Measurements from ENCODE around the gene TSPAN12.

Gene TSPAN12

DNA sequence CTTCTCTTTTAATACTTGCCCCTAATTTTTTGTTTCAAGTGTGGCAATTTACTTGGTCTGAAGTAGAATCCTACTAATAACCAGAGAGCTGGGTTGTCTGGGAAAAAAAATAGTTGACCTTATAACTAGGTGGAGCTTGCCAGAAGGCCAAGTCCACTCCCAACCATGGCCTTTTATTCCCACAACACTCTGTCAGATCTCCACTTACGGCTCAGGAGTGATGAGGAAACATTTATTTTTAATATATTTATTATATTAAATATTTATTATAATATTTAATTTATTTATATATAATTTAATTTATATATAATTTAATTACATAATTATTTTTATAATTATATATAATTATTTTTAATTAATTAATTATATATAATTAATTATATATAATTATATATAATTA lies 58.8 kb downstream of the TSPAN12 start:
- TF ChIP-seq, protein P1, sequence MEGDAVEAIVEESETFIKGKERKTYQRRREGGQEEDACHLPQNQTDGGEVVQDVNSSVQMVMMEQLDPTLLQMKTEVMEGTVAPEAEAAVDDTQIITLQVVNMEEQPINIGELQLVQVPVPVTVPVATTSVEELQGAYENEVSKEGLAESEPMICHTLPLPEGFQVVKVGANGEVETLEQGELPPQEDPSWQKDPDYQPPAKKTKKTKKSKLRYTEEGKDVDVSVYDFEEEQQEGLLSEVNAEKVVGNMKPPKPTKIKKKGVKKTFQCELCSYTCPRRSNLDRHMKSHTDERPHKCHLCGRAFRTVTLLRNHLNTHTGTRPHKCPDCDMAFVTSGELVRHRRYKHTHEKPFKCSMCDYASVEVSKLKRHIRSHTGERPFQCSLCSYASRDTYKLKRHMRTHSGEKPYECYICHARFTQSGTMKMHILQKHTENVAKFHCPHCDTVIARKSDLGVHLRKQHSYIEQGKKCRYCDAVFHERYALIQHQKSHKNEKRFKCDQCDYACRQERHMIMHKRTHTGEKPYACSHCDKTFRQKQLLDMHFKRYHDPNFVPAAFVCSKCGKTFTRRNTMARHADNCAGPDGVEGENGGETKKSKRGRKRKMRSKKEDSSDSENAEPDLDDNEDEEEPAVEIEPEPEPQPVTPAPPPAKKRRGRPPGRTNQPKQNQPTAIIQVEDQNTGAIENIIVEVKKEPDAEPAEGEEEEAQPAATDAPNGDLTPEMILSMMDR (IDR thresholded peaks at IDR 0.05): no peak

DNA sequence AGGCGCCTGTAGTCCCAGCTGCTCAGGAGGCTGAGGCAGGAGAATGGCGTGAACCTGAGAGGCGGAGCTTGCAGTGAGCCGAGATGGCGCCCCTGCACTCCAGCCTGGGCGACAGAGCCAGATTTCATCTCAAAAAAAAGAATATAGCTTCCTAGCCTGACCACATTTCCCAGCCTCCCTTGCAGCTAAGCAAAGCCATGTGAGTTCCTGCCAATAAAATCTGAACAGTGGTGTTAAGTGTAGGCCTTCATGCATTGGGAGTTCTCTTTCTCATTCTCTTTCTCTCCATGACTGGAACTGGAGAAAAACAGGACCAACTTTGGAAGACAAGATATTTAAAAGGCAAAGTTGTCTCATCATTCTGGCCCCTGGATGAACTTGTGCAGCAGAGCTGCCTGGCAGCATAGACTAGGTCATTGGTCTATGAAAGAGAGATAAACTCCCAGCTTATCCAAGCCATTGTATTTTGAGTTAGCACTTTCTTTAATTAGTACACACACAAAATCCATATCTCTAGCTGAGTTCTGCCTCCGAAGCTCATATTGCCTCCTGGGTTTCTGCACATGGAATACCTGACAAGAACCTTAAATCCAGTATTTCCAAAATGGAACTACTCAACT lies 60.8 kb downstream of the TSPAN12 start:
- TF ChIP-seq, protein P1 (IDR thresholded peaks at IDR 0.05): no peak

DNA sequence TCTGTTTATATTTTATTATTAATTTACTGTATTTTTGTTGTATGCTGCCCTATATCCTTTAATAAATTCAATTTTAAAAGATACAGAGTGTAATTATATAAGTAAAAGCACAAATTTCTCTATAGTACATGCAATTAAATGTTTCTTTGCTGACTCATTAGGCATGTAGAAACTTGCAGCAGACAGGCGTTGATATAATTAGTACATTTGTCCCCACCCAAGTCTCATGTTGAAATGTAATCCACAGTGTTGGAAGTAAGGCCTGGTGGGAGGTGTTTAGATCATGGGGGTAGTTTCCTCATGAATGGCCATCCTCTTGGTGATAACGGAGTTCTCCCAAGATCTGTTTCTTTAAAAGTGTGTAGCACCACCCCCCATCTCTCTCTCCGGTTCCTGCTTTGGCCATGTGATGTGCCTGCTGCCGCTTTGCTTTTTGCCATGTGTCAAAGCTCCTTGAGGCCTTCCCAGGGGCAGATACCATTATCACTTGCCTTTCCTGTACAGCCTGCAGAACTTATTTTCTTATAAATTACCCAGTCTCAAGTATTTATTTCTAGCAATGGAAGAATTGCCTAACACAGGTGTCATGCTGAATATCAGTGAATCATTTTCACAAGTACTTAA lies 63.7 kb downstream of the TSPAN12 start:
- TF ChIP-seq, protein P1 (IDR thresholded peaks at IDR 0.05): no peak

DNA sequence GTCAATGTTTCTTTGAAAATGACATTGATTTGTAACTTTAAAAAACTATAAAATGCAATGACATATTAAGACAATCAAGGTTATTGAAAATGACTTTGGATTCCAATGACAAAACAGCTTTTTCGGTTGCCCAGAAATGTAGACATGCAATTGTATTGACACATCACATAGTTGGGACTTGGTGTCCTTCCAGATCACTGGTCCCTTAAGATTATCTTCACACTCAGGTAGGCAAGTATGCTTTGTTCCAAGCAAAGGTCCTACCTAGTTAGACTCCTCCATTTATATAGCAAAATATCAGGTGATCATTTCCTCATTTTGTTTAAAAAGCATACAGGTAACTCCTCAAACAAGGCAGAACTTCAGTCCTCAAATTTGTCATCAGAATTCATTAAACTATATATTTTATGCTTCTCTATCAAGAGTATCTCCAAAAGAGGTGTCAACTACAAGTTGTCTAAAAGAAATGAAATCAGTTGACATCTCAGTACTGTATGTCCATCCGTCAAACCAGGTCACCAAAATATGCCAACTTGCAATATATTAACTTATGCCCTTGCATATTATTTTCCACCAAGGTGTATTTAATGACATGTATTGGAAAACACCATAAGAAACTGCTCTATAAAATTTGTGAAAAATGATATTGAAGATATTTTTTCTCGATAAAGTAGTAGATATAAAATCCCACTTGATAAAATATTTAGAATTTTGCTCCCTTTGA lies 64.6 kb downstream of the TSPAN12 start:
- TF ChIP-seq, protein P1 (IDR thresholded peaks at IDR 0.05): no peak

DNA sequence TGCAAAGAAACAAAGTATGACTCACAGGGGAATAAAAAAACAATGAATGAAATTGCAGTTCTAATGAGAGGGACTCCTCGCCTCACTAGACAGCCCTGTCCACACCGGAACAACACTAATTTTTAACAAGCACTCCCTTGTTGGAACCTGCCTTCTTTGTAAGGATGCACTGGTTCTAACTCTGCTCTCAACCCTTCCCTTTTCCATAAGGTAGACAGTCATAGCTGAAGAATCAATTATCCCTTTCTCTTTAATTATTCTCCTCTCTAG lies 65.1 kb downstream of the TSPAN12 start:
- TF ChIP-seq, protein P1 (IDR thresholded peaks at IDR 0.05): no peak

DNA sequence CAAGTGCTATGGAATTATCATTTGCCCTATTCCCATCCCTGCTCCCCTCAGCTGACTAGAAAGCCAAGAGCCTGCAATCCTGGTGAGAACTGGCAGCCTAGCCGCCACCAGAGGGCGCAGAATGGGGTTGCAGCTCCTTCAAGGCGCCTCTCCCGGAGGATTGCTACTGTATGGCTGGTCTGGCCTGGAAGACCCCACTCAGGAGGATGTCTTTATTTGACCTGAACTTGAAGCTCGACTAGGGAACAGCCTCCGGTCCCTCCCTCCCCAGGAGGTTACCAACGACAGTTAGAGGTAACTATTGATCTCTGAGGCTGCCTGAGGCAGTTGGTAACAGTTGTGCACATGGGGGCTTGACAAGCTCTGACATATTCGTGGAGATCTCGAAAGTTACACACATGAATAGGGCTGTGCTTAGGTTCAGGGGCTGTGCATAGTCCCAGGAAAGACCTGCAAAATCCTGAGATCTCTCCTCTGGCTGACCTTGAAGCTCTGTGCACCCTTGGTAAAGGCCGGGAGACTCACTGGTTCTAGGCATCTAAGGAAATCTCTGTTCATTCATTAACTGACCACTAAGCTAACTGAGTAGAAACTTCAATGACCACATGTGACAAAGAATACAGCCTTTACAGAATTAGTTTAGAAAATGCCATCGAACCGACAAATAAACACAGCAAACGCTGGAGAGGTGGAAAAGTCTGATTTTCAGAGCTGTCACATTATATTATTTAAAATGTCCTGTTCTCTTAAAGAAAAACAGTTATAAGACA lies 65.7 kb downstream of the TSPAN12 start:
- TF ChIP-seq, protein P1 (IDR thresholded peaks at IDR 0.05): peak; percentile 94

DNA sequence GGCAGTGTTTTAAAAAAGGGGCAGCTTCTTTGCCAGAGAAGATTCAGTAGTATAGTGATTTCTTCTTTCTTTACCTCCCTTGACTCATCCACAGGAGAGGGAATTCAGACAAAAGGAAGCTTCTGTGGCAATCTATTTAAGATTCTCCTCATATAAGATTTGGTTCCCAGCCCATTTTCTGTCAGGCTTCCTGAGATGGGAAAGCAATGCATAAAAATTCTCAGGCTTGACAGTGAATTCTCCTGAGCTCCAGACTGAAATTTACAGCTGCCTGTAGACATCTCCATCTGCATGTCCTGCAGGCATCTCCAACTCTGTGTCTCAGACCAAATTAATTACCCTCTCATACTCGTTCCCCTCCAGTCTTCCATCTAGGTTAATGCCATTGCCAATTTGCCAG lies 72.8 kb downstream of the TSPAN12 start:
- TF ChIP-seq, protein P1 (IDR thresholded peaks at IDR 0.05): no peak
